ENCODE results near the gene ZNG1C.
"Not testable (repeated sequence)": the region's sequence is repeated elsewhere in the genome, so short reads cannot be mapped to it uniquely, and the experiment has no call there.

DNA sequence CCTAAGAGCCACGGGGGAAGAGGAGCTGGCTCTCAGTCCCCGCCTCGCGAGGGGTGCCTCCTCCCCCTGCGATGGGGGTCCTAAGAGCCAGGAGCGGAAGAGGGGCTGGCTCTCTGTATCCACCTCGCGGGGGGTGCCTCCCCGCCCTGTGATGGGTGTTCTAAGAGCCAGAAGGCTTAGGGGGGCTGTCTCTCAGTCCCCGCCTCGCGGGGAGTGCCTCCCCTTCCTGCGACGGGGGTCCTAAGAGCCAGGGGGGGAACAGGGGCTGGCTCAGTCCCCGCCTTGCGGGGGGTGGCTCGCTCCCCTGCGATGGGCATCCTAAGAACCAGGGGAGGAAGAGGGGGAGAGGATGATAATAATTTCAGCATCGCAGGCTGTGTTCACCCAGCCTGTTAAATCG is 82.7 kb downstream of the ZNG1C start:
- TF ChIP-seq, protein P1, sequence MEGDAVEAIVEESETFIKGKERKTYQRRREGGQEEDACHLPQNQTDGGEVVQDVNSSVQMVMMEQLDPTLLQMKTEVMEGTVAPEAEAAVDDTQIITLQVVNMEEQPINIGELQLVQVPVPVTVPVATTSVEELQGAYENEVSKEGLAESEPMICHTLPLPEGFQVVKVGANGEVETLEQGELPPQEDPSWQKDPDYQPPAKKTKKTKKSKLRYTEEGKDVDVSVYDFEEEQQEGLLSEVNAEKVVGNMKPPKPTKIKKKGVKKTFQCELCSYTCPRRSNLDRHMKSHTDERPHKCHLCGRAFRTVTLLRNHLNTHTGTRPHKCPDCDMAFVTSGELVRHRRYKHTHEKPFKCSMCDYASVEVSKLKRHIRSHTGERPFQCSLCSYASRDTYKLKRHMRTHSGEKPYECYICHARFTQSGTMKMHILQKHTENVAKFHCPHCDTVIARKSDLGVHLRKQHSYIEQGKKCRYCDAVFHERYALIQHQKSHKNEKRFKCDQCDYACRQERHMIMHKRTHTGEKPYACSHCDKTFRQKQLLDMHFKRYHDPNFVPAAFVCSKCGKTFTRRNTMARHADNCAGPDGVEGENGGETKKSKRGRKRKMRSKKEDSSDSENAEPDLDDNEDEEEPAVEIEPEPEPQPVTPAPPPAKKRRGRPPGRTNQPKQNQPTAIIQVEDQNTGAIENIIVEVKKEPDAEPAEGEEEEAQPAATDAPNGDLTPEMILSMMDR (IDR thresholded peaks at IDR 0.05; ENCODE audit: low read depth, low read length, poor library complexity, severe bottlenecking), result not testable (repeated sequence)
- not testable (repeated sequence) for TF ChIP-seq EZH2phosphoT487 (IDR thresholded peaks at IDR 0.05; ENCODE audit: borderline replicate concordance, low read length)

All from DOHH2 (cell line).